Measurements from ENCODE around the gene ZNF418.

ZNF418 gene

GRCh38 chr19:57934820-57935665 is at the start of gene ZNF418:
Gene ZNF418 (minus strand): TSS chr19:57935402. CDS start chr19:57933822, 1,580 bp downstream.
- no peak for TF ChIP-seq CTCF (IDR thresholded peaks at IDR 0.05; ENCODE audit: control insufficient read depth, insufficient read depth, low read depth, low read length, missing control alignments)
- peak within 1 kb of the TSS; percentile 96 for H3K4me3 ChIP-seq (ENCODE audit: control insufficient read depth, low read depth, low read length)
- peak; percentile 46 for DNase-seq (ENCODE audit: low read depth)

- DNase-seq (ENCODE audit: low read depth) = no peak
- no peak for TF ChIP-seq CTCF (IDR thresholded peaks at IDR 0.05; ENCODE audit: control insufficient read depth, insufficient read depth, low read depth, low read length, missing control alignments)
- no peak overlapping the region for H3K4me3 ChIP-seq (ENCODE audit: control insufficient read depth, low read depth, low read length)
Observed at GRCh38 chr19:57978586-57979289, 43.5 kb upstream of the ZNF418 start.

GRCh38 chr19:57974434-57974833 is 39.2 kb upstream of the ZNF418 start, which contains the start of gene C19orf18:
Gene C19orf18 (minus strand): TSS chr19:57974534. CDS start chr19:57974432, 102 bp downstream.
- no peak for DNase-seq (ENCODE audit: low read depth)
- no peak for TF ChIP-seq CTCF (IDR thresholded peaks at IDR 0.05; ENCODE audit: control insufficient read depth, insufficient read depth, low read depth, low read length, missing control alignments)
- H3K4me3 ChIP-seq (ENCODE audit: control insufficient read depth, low read depth, low read length) = no peak within 1 kb of the TSS

- H3K4me3 ChIP-seq (ENCODE audit: control insufficient read depth, low read depth, low read length) = no peak overlapping the region
- TF ChIP-seq CTCF (IDR thresholded peaks at IDR 0.05; ENCODE audit: control insufficient read depth, insufficient read depth, low read depth, low read length, missing control alignments) = no peak
- no peak for DNase-seq (ENCODE audit: low read depth)
Observed at GRCh38 chr19:57964761-57965160, 29.6 kb upstream of the ZNF418 start.

GRCh38 chr19:57961785-57962184 is 26.6 kb upstream of the ZNF418 start:
- H3K4me3 ChIP-seq (ENCODE audit: control insufficient read depth, low read depth, low read length) = no peak overlapping the region
- no peak for DNase-seq (ENCODE audit: low read depth)
- no peak for TF ChIP-seq CTCF (IDR thresholded peaks at IDR 0.05; ENCODE audit: control insufficient read depth, insufficient read depth, low read depth, low read length, missing control alignments)

GRCh38 chr19:57954996-57955395 is 19.8 kb upstream of the ZNF418 start:
- DNase-seq (ENCODE audit: low read depth) = no peak
- no peak overlapping the region for H3K4me3 ChIP-seq (ENCODE audit: control insufficient read depth, low read depth, low read length)
- TF ChIP-seq CTCF (IDR thresholded peaks at IDR 0.05; ENCODE audit: control insufficient read depth, insufficient read depth, low read depth, low read length, missing control alignments) = no peak
